PC-3 (cell line): ENCODE measurements around the gene SPNS3. TPM values are rescaled to one million over a fixed set of nuclear protein-coding genes. Genes with fewer than 3 reads are reported as not detected.

ENCODE experiments used
- ATAC-seq: fragments of 200-7000 bp; cut with Tn5 transposase; 2 replicates; pipeline ENCODE4 v1.9.1; 2020; ENCODE audit warnings: mild to moderate bottlenecking, moderate library complexity
- BruUV-seq: library from RNA; stranded (reverse); fragments of 400-500 nt; replicated peaks from 2 replicates; lab custom pipeline; 2021; lab: Mats Ljungman, UMichigan
- CTCF ChIA-PET: fragments of 300-600 bp; sonication (Branson Sonifier 250); formaldehyde crosslinking; loops from one replicate; lab custom pipeline; 2022; ENCODE audit warnings: antibody characterized with exemption; lab: Charles Lee
- POLR2A ChIA-PET: fragments of 300-600 bp; sonication (Branson Sonifier 250); formaldehyde crosslinking; loops from one replicate; lab custom pipeline; 2022; ENCODE audit warnings: antibody characterized with exemption; ENCODE audit not compliant: unreplicated experiment; lab: Charles Lee
- DNase-seq: peaks from one replicate; pipeline ENCODE4 v3.0.0-alpha.2; 2015
- H2AFZ ChIP-seq: fragments of 300-600 bp; sonication (generic); 2 replicates; pipeline ENCODE4 v1.6.0; 2016; ENCODE audit warnings: antibody characterized with exemption, low read length
- H3F3A ChIP-seq: fragments of 300-600 bp; sonication (generic); one replicate; pipeline ENCODE4 v1.6.0; 2017; ENCODE audit warnings: antibody characterized with exemption, low read length, control low read depth, mild to moderate bottlenecking; ENCODE audit not compliant: unreplicated experiment
- H3K27ac ChIP-seq: fragments of 300-600 bp; sonication (generic); 2 replicates; pipeline ENCODE4 v1.5.1; 2016; ENCODE audit warnings: mild to moderate bottlenecking, low read length
- H3K27me3 ChIP-seq: fragments of 300-600 bp; sonication (generic); 2 replicates; pipeline ENCODE4 v1.6.1; 2016; ENCODE audit warnings: low read length, mixed read lengths
- H3K36me3 ChIP-seq: fragments of 300-600 bp; sonication (generic); 2 replicates; pipeline ENCODE4 v1.6.1; 2016; ENCODE audit warnings: low read depth, mixed run types, low read length, mixed read lengths
- H3K4me1 ChIP-seq: fragments of 300-600 bp; sonication (generic); 2 replicates; pipeline ENCODE4 v1.5.1; 2016; ENCODE audit warnings: low read length; ENCODE audit not compliant: insufficient read depth
- H3K4me2 ChIP-seq: fragments of 300-600 bp; sonication (generic); 2 replicates; pipeline ENCODE4 v1.6.0; 2016; ENCODE audit warnings: low read length
- H3K4me3 ChIP-seq: fragments of 300-600 bp; sonication (generic); 2 replicates; pipeline ENCODE4 v1.5.1; 2016; ENCODE audit warnings: mild to moderate bottlenecking, low read length, mixed read lengths
- H3K79me2 ChIP-seq: fragments of 300-600 bp; sonication (generic); 2 replicates; pipeline ENCODE4 v1.6.1; 2017; ENCODE audit warnings: low read length, mixed read lengths
- H3K9ac ChIP-seq: fragments of 300-600 bp; sonication (generic); 2 replicates; pipeline ENCODE4 v1.6.0; 2016; ENCODE audit warnings: mild to moderate bottlenecking, low read length
- H3K9me2 ChIP-seq: fragments of 300-600 bp; sonication (generic); replicated peaks from 2 replicates; pipeline ENCODE4 v1.6.1; 2016; ENCODE audit warnings: mixed run types, low read length, mixed read lengths
- H3K9me3 ChIP-seq: fragments of 300-600 bp; sonication (generic); 2 replicates; pipeline ENCODE4 v1.6.1; 2016; ENCODE audit warnings: low read length, mixed read lengths
- H4K20me1 ChIP-seq: fragments of 300-600 bp; sonication (generic); 2 replicates; pipeline ENCODE4 v1.6.1; 2016; ENCODE audit warnings: low read length, mixed read lengths
- CTCF ChIP-seq: fragments of 300-600 bp; sonication (generic); conservative IDR thresholded peaks from 2 replicates; pipeline ENCODE4 v1.5.1; 2017; ENCODE audit warnings: antibody characterized with exemption, low read depth, mild to moderate bottlenecking, low read length
- EZH2 ChIP-seq: fragments of 300-600 bp; sonication (generic); IDR thresholded peaks from one replicate; pipeline ENCODE4 v1.6.1; 2017; ENCODE audit warnings: antibody characterized with exemption, mild to moderate bottlenecking, low read length; ENCODE audit not compliant: unreplicated experiment
- EZH2phosphoT487 ChIP-seq: fragments of 300-600 bp; sonication (generic); IDR thresholded peaks from 2 replicates; pipeline ENCODE4 v1.6.1; 2018; ENCODE audit warnings: mild to moderate bottlenecking, antibody characterized with exemption, low read length, borderline replicate concordance
- intact Hi-C: fragments of 100-400 bp; cut with micrococcal nuclease; formaldehyde crosslinking; loops from 2 replicates; pipeline ENCODE4 v1.9.0; 2023
- total RNA-seq: library from RNA; depleted of rRNA; stranded (reverse); fragments of >200 nt; gene quantifications from 2 replicates; pipeline ENCODE4 v1.2.3, GENCODE V29; 2014

The SPNS3 gene
- total RNA-seq, 1 experiment from 2014 or later, result 0.69 TPM

GRCh38 chr17:4534928-4535666, 101.4 kb downstream of the SPNS3 start:
- DNase-seq (no peak), ATAC-seq (no peak)
- H3F3A ChIP-seq, result no peaks in the 10 kb centered on the region
- no peaks in the 10 kb centered on the region for H3K9me3 ChIP-seq
- no peak overlapping the region for H3K27ac ChIP-seq
- H3K79me2 ChIP-seq, result no peaks in the 10 kb centered on the region
- peaks cover 8% of the 10 kb centered on the region; the same call in 1 of the 2 replicates for H3K4me1 ChIP-seq
- H4K20me1 ChIP-seq, result no peaks in the 10 kb centered on the region; the same call in 1 of the 2 replicates
- H2AFZ ChIP-seq, result no peak overlapping the region
- no TSS peak for BruUV-seq
- no peaks in the 10 kb centered on the region for H3K9me2 ChIP-seq
- CTCF ChIA-PET, result no interaction called here
- POLR2A ChIA-PET, result no interaction called here
- no peak overlapping the region for H3K4me2 ChIP-seq
- no peak overlapping the region for H3K4me3 ChIP-seq
- H3K36me3 ChIP-seq, result no peaks in the 10 kb centered on the region
- TF ChIP-seq CTCF (no peak), EZH2 (no peak), EZH2phosphoT487 (no peak)
- H3K9ac ChIP-seq, result no peak overlapping the region
- no peaks in the 10 kb centered on the region for H3K27me3 ChIP-seq
- intact Hi-C loops, result loop anchor here (10.0 kb wide), 1 partner anchor 110 kb away; no protein-coding TSS in a partner anchor

- TF ChIP-seq CTCF, result no peak
- TF ChIP-seq EZH2phosphoT487, result no peak
- no peak for TF ChIP-seq EZH2
- ATAC-seq, result no peak
- H3F3A ChIP-seq, result no peaks in the 10 kb centered on the region
- H3K9me3 ChIP-seq, result no peaks in the 10 kb centered on the region
- BruUV-seq, result no TSS peak
- H3K79me2 ChIP-seq, result no peaks in the 10 kb centered on the region
- H2AFZ ChIP-seq, result no peak overlapping the region
- intact Hi-C loops, result loop anchor here (10.0 kb wide), 1 partner anchor 111 kb away; no protein-coding TSS in a partner anchor
- no peaks in the 10 kb centered on the region for H3K27me3 ChIP-seq
- H3K9me2 ChIP-seq, result no peaks in the 10 kb centered on the region
- H3K36me3 ChIP-seq, result no peaks in the 10 kb centered on the region
- peaks cover 8% of the 10 kb centered on the region; the same call in 1 of the 2 replicates for H3K4me1 ChIP-seq
- DNase-seq, result no peak
- no peak overlapping the region for H3K4me3 ChIP-seq
- ChIA-PET CTCF (no interaction called here), POLR2A (no interaction called here)
- H4K20me1 ChIP-seq, result no peaks in the 10 kb centered on the region; the same call in 1 of the 2 replicates
- no peak overlapping the region for H3K4me2 ChIP-seq
- H3K9ac ChIP-seq, result no peak overlapping the region
- no peak overlapping the region for H3K27ac ChIP-seq
Measured at GRCh38 chr17:4535667-4536258, 102.0 kb downstream of the SPNS3 start.

GRCh38 chr17:4536259-4536741, 102.6 kb downstream of the SPNS3 start:
- Histone ChIP-seq H3K27ac (no peak overlapping the region), H3K27me3 (no peaks in the 10 kb centered on the region), H3K9ac (no peak overlapping the region), H3K4me3 (no peak overlapping the region), H3K36me3 (no peaks in the 10 kb centered on the region), H3K4me1 (peaks cover 8% of the 10 kb centered on the region; the same call in 1 of the 2 replicates), H3K4me2 (no peak overlapping the region), H3K79me2 (no peaks in the 10 kb centered on the region), H3K9me3 (no peaks in the 10 kb centered on the region), H4K20me1 (no peaks in the 10 kb centered on the region; the same call in 1 of the 2 replicates), H3K9me2 (no peaks in the 10 kb centered on the region), H2AFZ (no peak overlapping the region), H3F3A (no peaks in the 10 kb centered on the region)
- POLR2A ChIA-PET, result no interaction called here
- DNase-seq (no peak), ATAC-seq (no peak)
- TF ChIP-seq EZH2phosphoT487 (no peak), CTCF (no peak), EZH2 (no peak)
- CTCF ChIA-PET, result no interaction called here
- no TSS peak for BruUV-seq
- intact Hi-C loops, result loop anchor here (10.0 kb wide), 1 partner anchor 111 kb away; no protein-coding TSS in a partner anchor
